ENCODE results near the gene USP30.

DNA sequence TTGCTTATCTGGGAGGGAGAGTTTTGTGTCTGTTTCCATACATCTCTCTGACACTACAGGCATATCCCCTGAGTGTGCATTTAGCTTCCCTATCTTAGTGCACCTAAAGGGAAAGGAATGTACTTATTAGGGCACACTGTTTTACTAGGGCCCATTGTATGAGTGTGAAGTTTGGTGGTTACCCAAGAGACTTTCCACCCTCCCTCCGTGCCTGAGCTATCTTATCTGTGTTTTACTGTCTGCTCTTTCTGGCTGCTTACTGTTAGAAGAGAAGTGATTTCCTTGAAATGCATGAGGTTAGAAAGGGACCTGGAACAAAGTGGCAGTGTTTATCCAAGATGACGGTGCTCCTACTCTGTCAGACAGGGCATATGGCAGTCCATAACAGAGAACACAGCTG is 23.0 kb upstream of the USP30 start:
- TF ChIP-seq, protein P1, sequence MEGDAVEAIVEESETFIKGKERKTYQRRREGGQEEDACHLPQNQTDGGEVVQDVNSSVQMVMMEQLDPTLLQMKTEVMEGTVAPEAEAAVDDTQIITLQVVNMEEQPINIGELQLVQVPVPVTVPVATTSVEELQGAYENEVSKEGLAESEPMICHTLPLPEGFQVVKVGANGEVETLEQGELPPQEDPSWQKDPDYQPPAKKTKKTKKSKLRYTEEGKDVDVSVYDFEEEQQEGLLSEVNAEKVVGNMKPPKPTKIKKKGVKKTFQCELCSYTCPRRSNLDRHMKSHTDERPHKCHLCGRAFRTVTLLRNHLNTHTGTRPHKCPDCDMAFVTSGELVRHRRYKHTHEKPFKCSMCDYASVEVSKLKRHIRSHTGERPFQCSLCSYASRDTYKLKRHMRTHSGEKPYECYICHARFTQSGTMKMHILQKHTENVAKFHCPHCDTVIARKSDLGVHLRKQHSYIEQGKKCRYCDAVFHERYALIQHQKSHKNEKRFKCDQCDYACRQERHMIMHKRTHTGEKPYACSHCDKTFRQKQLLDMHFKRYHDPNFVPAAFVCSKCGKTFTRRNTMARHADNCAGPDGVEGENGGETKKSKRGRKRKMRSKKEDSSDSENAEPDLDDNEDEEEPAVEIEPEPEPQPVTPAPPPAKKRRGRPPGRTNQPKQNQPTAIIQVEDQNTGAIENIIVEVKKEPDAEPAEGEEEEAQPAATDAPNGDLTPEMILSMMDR (IDR thresholded peaks at IDR 0.05; ENCODE audit: low read length): no peak
- no peak for TF ChIP-seq EZH2 (IDR thresholded peaks at IDR 0.05; ENCODE audit: borderline replicate concordance, low read length)
